Fibroblast of villous mesenchyme (primary cell): ENCODE results near the gene ZNF18. TPM values are rescaled to one million over a fixed set of nuclear protein-coding genes. Genes with fewer than 3 reads are reported as not detected.

Experiments
- DNase-seq: peaks from one replicate; pipeline ENCODE4 v3.0.0-alpha.2; 2010; ENCODE audit warnings: low read depth
- H3K4me3 ChIP-seq: 2 replicates; pipeline ENCODE4 v1.5.1; 2011; ENCODE audit warnings: low read depth, mild to moderate bottlenecking, low read length
- CTCF ChIP-seq: IDR thresholded peaks from 2 replicates; pipeline ENCODE4 v1.5.1; 2012; ENCODE audit warnings: low read depth, mild to moderate bottlenecking, low read length; ENCODE audit not compliant: insufficient read depth
- total RNA-seq: library from RNA; depleted of rRNA; stranded (reverse); fragments of >200 nt; gene quantifications from 2 replicates; pipeline ENCODE4 v1.2.3, GENCODE V29; 2012

Gene ZNF18
- 9.7 and 10.4 TPM in 2 replicates for total RNA-seq

GRCh38 chr17:11997147-11997971, at the start of gene ZNF18:
TSS of gene ZNF18 (minus strand) at chr17:11997475. CDS start at chr17:11992829, 4,646 bp downstream.
- no peak for TF ChIP-seq CTCF

GRCh38 chr17:12046786-12047185, 49.5 kb upstream of the ZNF18 start:
- H3K4me3 ChIP-seq = no peak overlapping the region
- TF ChIP-seq CTCF = no peak
- DNase-seq = no peak

More at GRCh38 chr17:11997147-11997971, at the start of gene ZNF18:
- peak within 1 kb of the TSS; percentile 83 for H3K4me3 ChIP-seq
- DNase-seq = peak; percentile 94

GRCh38 chr17:12043702-12044101, 46.4 kb upstream of the ZNF18 start:
- no peak for TF ChIP-seq CTCF
- DNase-seq = no peak
- no peak overlapping the region for H3K4me3 ChIP-seq

- TF ChIP-seq CTCF = no peak
- peak; percentile 64 for DNase-seq
- H3K4me3 ChIP-seq = no peak overlapping the region
Observed at GRCh38 chr17:12041312-12041711, 44.0 kb upstream of the ZNF18 start.

- no peak for TF ChIP-seq CTCF
- H3K4me3 ChIP-seq = no peak overlapping the region
- DNase-seq = no peak
Observed at GRCh38 chr17:12040478-12040877, 43.2 kb upstream of the ZNF18 start.

- TF ChIP-seq CTCF = no peak
- H3K4me3 ChIP-seq = no peak overlapping the region
- DNase-seq = no peak
Observed at GRCh38 chr17:12037970-12038369, 40.7 kb upstream of the ZNF18 start.

- no peak overlapping the region for H3K4me3 ChIP-seq
- no peak for TF ChIP-seq CTCF
- DNase-seq = no peak
Observed at GRCh38 chr17:12035673-12036072, 38.4 kb upstream of the ZNF18 start.
